ENCODE results near the gene PIK3IP1. TPM values are rescaled to one million over a fixed set of nuclear protein-coding genes. Genes with fewer than 3 reads are reported as not detected.

Gene PIK3IP1
- total and polyA plus RNA-seq, 10 of the 15 experiments (the other 5 are each of a cell fraction or from before 2014, with no cell fraction given) = 0.77 to 6.5 (median 3.0) TPM

DNA sequence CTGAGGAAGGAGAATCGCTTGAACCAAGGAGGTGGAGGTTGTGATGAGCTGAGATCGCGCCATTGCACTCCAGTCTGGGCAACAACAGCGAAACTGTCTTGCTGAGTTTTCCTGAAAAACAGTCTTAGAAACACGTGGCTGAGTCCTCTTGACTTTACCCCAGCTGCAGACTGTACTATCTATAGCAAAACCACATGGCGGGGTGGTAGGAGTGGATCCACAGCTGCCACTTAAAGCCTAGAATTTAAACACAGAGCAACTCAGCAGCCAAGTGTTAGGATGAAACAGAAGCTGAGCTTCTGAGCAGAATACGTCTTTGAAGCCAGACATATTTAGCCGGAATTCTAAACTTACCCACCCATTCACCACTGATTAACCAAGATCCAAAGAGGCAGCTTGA is 39.7 kb upstream of the PIK3IP1 start:
- BruUV-seq (replicated peaks) = no TSS peak
- no peak for FAIRE-seq

DNA sequence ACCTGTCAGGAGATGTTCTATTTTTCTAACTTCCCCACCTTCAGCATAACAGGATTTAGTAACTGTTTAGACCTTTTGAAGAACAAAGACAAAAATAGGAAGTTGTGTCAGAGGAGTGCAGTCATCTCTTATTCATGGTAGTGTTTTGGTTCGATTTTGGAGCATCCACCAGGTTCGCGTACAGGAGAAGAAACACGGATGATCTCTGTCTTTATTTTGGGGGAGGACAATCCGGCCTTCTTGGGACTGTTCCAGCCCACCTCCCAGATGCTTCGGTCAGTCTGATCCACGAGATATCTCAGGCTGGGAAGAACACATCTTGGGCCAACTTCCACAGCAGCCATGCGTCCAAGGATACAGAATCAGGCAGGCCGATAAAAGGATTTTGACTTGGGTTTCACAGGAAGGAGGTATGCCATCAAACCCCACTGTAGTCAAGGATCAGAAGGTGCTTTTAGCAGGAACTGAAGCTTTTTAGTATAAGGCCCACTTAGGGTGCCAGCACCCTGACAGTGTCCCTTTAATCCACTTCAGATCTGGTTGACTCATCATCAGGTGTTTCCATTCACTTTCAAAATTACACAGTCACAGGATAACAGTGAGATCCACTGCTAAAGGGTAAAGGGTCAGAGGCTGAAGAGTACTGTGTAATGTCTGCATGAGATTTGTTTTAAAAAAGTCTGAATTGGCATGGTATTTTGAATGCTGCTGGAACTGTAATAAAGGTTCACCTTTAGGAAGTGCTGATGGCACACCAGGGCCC is 37.3 kb upstream of the PIK3IP1 start:
- Histone ChIP-seq H3K4me3 (no peak overlapping the region), H4K20me1 (ENCODE audit: control insufficient read depth, insufficient read depth) (no peaks in the 10 kb centered on the region), H3K27ac (ENCODE audit: control insufficient read depth, insufficient read depth) (no peak overlapping the region), H3K36me3 (ENCODE audit: control insufficient read depth in 2 of 2, insufficient read depth in 2 of 2, low read length in 1 of 2) (peaks cover 19 to 26% of the 10 kb centered on the region in 2 experiments), H2AFZ (ENCODE audit: control insufficient read depth, low read depth, low read length) (no peak overlapping the region), H3K4me2 (ENCODE audit: control insufficient read depth, insufficient read depth) (no peak overlapping the region), H3K9me3 (replicated peaks; ENCODE audit: control insufficient read depth, insufficient read depth, low read length) (no peaks in the 10 kb centered on the region), H3K79me2 (ENCODE audit: control insufficient read depth, insufficient read depth, low read length) (no peaks in the 10 kb centered on the region), H3K27me3 (replicated peaks in 1 of 2; ENCODE audit: control insufficient read depth in 2 of 2, insufficient read depth in 2 of 2, low read length in 1 of 2) (no peaks in the 10 kb centered on the region), H3K4me1 (ENCODE audit: control insufficient read depth, insufficient read depth, low read length) (no peaks in the 10 kb centered on the region), H3K9ac (ENCODE audit: control insufficient read depth, insufficient read depth, low read length) (no peak overlapping the region)
- no TSS peak for BruUV-seq (replicated peaks)
- CTCF ChIA-PET = no interaction called here
- DNase-seq (ENCODE audit: low read depth, low spot score) (no peak), ATAC-seq (no peak), FAIRE-seq (no peak)
- SMC1A ChIA-PET (ENCODE audit: uncharacterized antibody, unreplicated experiment) = no interaction called here
- in situ Hi-C loops (cut with MboI) = no loop called here
- intact Hi-C loops (cut with micrococcal nuclease; ENCODE audit: unreplicated experiment) = no loop called here
- POLR2A ChIA-PET = no interaction called here
- WGBS (ENCODE audit: insufficient coverage, insufficient replicate concordance, low lambda C conversion rate, missing lambda C conversion rate) = 86% methylated on average over 9 of the region's 9 CpGs
- RAD21 ChIA-PET (ENCODE audit: unreplicated experiment) = no interaction called here
- TF ChIP-seq, protein P1, sequence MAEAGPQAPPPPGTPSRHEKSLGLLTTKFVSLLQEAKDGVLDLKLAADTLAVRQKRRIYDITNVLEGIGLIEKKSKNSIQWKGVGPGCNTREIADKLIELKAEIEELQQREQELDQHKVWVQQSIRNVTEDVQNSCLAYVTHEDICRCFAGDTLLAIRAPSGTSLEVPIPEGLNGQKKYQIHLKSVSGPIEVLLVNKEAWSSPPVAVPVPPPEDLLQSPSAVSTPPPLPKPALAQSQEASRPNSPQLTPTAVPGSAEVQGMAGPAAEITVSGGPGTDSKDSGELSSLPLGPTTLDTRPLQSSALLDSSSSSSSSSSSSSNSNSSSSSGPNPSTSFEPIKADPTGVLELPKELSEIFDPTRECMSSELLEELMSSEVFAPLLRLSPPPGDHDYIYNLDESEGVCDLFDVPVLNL (IDR thresholded peaks at IDR 0.05; ENCODE audit: low read depth, low read length) = no peak
- no peak for TF ChIP-seq HCFC1 (IDR thresholded peaks at IDR 0.05; ENCODE audit: low read length)
- TF ChIP-seq, protein P2, sequence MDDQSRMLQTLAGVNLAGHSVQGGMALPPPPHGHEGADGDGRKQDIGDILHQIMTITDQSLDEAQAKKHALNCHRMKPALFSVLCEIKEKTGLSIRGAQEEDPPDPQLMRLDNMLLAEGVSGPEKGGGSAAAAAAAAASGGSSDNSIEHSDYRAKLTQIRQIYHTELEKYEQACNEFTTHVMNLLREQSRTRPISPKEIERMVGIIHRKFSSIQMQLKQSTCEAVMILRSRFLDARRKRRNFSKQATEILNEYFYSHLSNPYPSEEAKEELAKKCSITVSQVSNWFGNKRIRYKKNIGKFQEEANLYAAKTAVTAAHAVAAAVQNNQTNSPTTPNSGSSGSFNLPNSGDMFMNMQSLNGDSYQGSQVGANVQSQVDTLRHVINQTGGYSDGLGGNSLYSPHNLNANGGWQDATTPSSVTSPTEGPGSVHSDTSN (IDR thresholded peaks at IDR 0.05; ENCODE audit: insufficient replicate concordance, low read depth, low read length) = no peak
- TF ChIP-seq KLF5 (IDR thresholded peaks at IDR 0.05; ENCODE audit: partially characterized antibody) = no peak
- TF ChIP-seq, protein P3, sequence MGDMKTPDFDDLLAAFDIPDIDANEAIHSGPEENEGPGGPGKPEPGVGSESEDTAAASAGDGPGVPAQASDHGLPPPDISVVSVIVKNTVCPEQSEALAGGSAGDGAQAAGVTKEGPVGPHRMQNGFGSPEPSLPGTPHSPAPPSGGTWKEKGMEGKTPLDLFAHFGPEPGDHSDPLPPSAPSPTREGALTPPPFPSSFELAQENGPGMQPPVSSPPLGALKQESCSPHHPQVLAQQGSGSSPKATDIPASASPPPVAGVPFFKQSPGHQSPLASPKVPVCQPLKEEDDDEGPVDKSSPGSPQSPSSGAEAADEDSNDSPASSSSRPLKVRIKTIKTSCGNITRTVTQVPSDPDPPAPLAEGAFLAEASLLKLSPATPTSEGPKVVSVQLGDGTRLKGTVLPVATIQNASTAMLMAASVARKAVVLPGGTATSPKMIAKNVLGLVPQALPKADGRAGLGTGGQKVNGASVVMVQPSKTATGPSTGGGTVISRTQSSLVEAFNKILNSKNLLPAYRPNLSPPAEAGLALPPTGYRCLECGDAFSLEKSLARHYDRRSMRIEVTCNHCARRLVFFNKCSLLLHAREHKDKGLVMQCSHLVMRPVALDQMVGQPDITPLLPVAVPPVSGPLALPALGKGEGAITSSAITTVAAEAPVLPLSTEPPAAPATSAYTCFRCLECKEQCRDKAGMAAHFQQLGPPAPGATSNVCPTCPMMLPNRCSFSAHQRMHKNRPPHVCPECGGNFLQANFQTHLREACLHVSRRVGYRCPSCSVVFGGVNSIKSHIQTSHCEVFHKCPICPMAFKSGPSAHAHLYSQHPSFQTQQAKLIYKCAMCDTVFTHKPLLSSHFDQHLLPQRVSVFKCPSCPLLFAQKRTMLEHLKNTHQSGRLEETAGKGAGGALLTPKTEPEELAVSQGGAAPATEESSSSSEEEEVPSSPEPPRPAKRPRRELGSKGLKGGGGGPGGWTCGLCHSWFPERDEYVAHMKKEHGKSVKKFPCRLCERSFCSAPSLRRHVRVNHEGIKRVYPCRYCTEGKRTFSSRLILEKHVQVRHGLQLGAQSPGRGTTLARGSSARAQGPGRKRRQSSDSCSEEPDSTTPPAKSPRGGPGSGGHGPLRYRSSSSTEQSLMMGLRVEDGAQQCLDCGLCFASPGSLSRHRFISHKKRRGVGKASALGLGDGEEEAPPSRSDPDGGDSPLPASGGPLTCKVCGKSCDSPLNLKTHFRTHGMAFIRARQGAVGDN (IDR thresholded peaks at IDR 0.05) = no peak

More for the DNA sequence above, 39.7 kb upstream of the PIK3IP1 start:
- H3K36me3 ChIP-seq (ENCODE audit: control insufficient read depth in 2 of 2, insufficient read depth in 2 of 2, low read length in 1 of 2) = peaks cover 15 to 27% of the 10 kb centered on the region in 2 experiments
- H3K79me2 ChIP-seq (ENCODE audit: control insufficient read depth, insufficient read depth, low read length) = no peaks in the 10 kb centered on the region
- TF ChIP-seq, protein P4, sequence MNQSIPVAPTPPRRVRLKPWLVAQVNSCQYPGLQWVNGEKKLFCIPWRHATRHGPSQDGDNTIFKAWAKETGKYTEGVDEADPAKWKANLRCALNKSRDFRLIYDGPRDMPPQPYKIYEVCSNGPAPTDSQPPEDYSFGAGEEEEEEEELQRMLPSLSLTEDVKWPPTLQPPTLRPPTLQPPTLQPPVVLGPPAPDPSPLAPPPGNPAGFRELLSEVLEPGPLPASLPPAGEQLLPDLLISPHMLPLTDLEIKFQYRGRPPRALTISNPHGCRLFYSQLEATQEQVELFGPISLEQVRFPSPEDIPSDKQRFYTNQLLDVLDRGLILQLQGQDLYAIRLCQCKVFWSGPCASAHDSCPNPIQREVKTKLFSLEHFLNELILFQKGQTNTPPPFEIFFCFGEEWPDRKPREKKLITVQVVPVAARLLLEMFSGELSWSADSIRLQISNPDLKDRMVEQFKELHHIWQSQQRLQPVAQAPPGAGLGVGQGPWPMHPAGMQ (IDR thresholded peaks at IDR 0.05; ENCODE audit: borderline replicate concordance) = no peak
- no peak for TF ChIP-seq BHLHE40 (IDR thresholded peaks at IDR 0.05; ENCODE audit: borderline replicate concordance in 1 of 2, low read depth in 2 of 2, low read length in 1 of 2)
- TF ChIP-seq STAT1 (conservative IDR thresholded peaks at IDR 0.05) = no peak
- POLR2A ChIA-PET = interaction anchor here (1.2 kb wide), 1 partner anchor 363 kb away, joined by 4 read pairs; the partner anchor contains the start of gene MORC2
- no peaks in the 10 kb centered on the region for H3K4me1 ChIP-seq (ENCODE audit: control insufficient read depth, insufficient read depth, low read length)
- H3K9me3 ChIP-seq (replicated peaks; ENCODE audit: control insufficient read depth, insufficient read depth, low read length) = no peaks in the 10 kb centered on the region
- no peak overlapping the region for H3K9ac ChIP-seq (ENCODE audit: control insufficient read depth, insufficient read depth, low read length)
- no peaks in the 10 kb centered on the region for H4K20me1 ChIP-seq (ENCODE audit: control insufficient read depth, insufficient read depth)
- no peak overlapping the region for H3K4me2 ChIP-seq (ENCODE audit: control insufficient read depth, insufficient read depth)
- H3K27me3 ChIP-seq (replicated peaks in 1 of 2; ENCODE audit: control insufficient read depth in 2 of 2, insufficient read depth in 2 of 2, low read length in 1 of 2) = no peaks in the 10 kb centered on the region
- H3K4me3 ChIP-seq = no peak overlapping the region
- WGBS (ENCODE audit: insufficient coverage, insufficient replicate concordance, low lambda C conversion rate, missing lambda C conversion rate) = 93% methylated on average over 8 of the region's 8 CpGs
- SMC1A ChIA-PET (ENCODE audit: uncharacterized antibody, unreplicated experiment) = no interaction called here
- H3K27ac ChIP-seq (ENCODE audit: control insufficient read depth, insufficient read depth) = no peak overlapping the region
- intact Hi-C loops (cut with micrococcal nuclease; ENCODE audit: unreplicated experiment) (no loop called here), in situ Hi-C loops (cut with MboI) (no loop called here)
- CTCF ChIA-PET = interaction anchor here (1.2 kb wide), 1 partner anchor 13 kb away, joined by 3 read pairs; no protein-coding TSS in a partner anchor
- H2AFZ ChIP-seq (ENCODE audit: control insufficient read depth, low read depth, low read length) = no peak overlapping the region
- ATAC-seq (no peak), DNase-seq (ENCODE audit: low read depth, low spot score) (no peak)
- RAD21 ChIA-PET (ENCODE audit: unreplicated experiment) = no interaction called here

Measured in GM12878 (cell line).